ENCODE results near the gene LRP1B. TPM values are rescaled to one million over a fixed set of nuclear protein-coding genes. Genes with fewer than 3 reads are reported as not detected.
A peak's percentile ranks its signal among the peaks of the same experiment; 100 is the strongest.

LRP1B gene
- polyA plus RNA-seq, 1 donor from 2014 or later = 12.7 TPM

- Histone ChIP-seq H3K4me2 (ENCODE audit: low read length) (no peak overlapping the region), H3K9me3 (ENCODE audit: low read length) (no peaks in the 10 kb centered on the region), H3K36me3 (ENCODE audit: insufficient read depth, low read length) (no peaks in the 10 kb centered on the region), H3F3A (ENCODE audit: insufficient read depth, low read length, poor library complexity, severe bottlenecking) (peaks cover 6% of the 10 kb centered on the region), H4K20me1 (ENCODE audit: insufficient read depth) (no peaks in the 10 kb centered on the region), H3K9me2 (ENCODE audit: insufficient read depth, low read length) (no peaks in the 10 kb centered on the region), H3K4me3 (ENCODE audit: low read length) (no peak overlapping the region), H3K27ac (ENCODE audit: low read length) (no peak overlapping the region), H3K9ac (ENCODE audit: low read length) (no peak overlapping the region), H2AFZ (ENCODE audit: low read depth, low read length) (no peak overlapping the region), H3K79me2 (replicated peaks; ENCODE audit: insufficient read depth, low read length) (no peaks in the 10 kb centered on the region), H3K27me3 (ENCODE audit: insufficient read depth, low read depth, low read length) (no peaks in the 10 kb centered on the region)
- TF ChIP-seq EZH2 (IDR thresholded peaks at IDR 0.05; ENCODE audit: borderline replicate concordance, insufficient read depth, low read length, poor library complexity, severe bottlenecking) (no peak), RAD21 (conservative IDR thresholded peaks at IDR 0.05) (no peak), SMC3 (conservative IDR thresholded peaks at IDR 0.05; ENCODE audit: poor library complexity) (no peak), CTCF (IDR thresholded peaks at IDR 0.05; ENCODE audit: poor library complexity, severe bottlenecking) (no peak), EP300 (conservative IDR thresholded peaks at IDR 0.05; ENCODE audit: poor library complexity, severe bottlenecking) (peak; percentile 20)
Measured at GRCh38 chr2:142104134-142104758, 26.6 kb downstream of the LRP1B start.

DNA sequence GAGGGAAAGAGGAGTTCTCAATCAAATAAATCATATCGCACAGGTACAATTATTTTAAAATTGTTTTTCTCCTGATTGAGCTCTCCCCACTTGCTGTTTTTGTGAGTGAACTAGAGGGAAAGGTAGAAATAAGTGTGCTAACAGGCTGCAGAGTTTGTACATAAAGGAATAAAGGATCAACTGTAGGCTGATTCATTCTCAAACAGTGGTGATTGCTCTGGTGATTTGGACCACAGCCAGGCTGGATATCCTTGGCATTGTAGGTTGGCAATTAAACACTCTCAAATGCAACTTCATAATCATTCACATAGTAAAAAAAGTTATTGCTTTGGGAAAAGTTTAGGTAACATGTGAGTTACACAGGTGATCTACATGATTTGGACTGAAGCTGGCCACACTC, 29.8 kb downstream of the LRP1B start:
- Histone ChIP-seq H3K79me2 (replicated peaks; ENCODE audit: insufficient read depth, low read length) (no peaks in the 10 kb centered on the region), H3K27ac (ENCODE audit: low read length) (no peak overlapping the region)

More for the DNA sequence above, 29.8 kb downstream of the LRP1B start:
- H3K4me2 ChIP-seq (ENCODE audit: low read length) = no peak overlapping the region
- no peak overlapping the region for H3K9ac ChIP-seq (ENCODE audit: low read length)
- no peaks in the 10 kb centered on the region for H3K9me2 ChIP-seq (ENCODE audit: insufficient read depth, low read length)
- peaks cover 6% of the 10 kb centered on the region for H3F3A ChIP-seq (ENCODE audit: insufficient read depth, low read length, poor library complexity, severe bottlenecking)
- no peak overlapping the region for H2AFZ ChIP-seq (ENCODE audit: low read depth, low read length)
- H4K20me1 ChIP-seq (ENCODE audit: insufficient read depth) = no peaks in the 10 kb centered on the region
- H3K9me3 ChIP-seq (ENCODE audit: low read length) = no peaks in the 10 kb centered on the region
- no peak overlapping the region for H3K4me3 ChIP-seq (ENCODE audit: low read length)
- no peak for TF ChIP-seq RAD21 (conservative IDR thresholded peaks at IDR 0.05)
- TF ChIP-seq TAF1 (IDR thresholded peaks at IDR 0.05; ENCODE audit: low read depth) = no peak
- no peak for TF ChIP-seq MXI1 (conservative IDR thresholded peaks at IDR 0.05; ENCODE audit: poor library complexity, severe bottlenecking)
- no peak for TF ChIP-seq CTCF (IDR thresholded peaks at IDR 0.05; ENCODE audit: poor library complexity, severe bottlenecking)
- TF ChIP-seq EZH2 (IDR thresholded peaks at IDR 0.05; ENCODE audit: borderline replicate concordance, insufficient read depth, low read length, poor library complexity, severe bottlenecking) = no peak
- TF ChIP-seq, protein P1, sequence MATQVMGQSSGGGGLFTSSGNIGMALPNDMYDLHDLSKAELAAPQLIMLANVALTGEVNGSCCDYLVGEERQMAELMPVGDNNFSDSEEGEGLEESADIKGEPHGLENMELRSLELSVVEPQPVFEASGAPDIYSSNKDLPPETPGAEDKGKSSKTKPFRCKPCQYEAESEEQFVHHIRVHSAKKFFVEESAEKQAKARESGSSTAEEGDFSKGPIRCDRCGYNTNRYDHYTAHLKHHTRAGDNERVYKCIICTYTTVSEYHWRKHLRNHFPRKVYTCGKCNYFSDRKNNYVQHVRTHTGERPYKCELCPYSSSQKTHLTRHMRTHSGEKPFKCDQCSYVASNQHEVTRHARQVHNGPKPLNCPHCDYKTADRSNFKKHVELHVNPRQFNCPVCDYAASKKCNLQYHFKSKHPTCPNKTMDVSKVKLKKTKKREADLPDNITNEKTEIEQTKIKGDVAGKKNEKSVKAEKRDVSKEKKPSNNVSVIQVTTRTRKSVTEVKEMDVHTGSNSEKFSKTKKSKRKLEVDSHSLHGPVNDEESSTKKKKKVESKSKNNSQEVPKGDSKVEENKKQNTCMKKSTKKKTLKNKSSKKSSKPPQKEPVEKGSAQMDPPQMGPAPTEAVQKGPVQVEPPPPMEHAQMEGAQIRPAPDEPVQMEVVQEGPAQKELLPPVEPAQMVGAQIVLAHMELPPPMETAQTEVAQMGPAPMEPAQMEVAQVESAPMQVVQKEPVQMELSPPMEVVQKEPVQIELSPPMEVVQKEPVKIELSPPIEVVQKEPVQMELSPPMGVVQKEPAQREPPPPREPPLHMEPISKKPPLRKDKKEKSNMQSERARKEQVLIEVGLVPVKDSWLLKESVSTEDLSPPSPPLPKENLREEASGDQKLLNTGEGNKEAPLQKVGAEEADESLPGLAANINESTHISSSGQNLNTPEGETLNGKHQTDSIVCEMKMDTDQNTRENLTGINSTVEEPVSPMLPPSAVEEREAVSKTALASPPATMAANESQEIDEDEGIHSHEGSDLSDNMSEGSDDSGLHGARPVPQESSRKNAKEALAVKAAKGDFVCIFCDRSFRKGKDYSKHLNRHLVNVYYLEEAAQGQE (IDR thresholded peaks at IDR 0.05; ENCODE audit: borderline replicate concordance) = no peak
- no peaks in the 10 kb centered on the region for H3K36me3 ChIP-seq (ENCODE audit: insufficient read depth, low read length)
- no peaks in the 10 kb centered on the region for H3K27me3 ChIP-seq (ENCODE audit: insufficient read depth, low read depth, low read length)

Measured in neural cell (in vitro differentiated cells).